Tibial nerve (tissue), 3 donors: ENCODE results near the gene LSM10.

ENCODE experiments used
- CTCF ChIP-seq, 5 experiments: fragments of 200-600 bp in 3 of 5; fragments of 450-650 bp in 2 of 5; sonication (generic) in 3 of 5; IDR thresholded peaks; one replicate each; pipeline ENCODE4 v1.5.1; 2016 to 2019; ENCODE audit warnings: antibody characterized with exemption in 5 of 5, mild to moderate bottlenecking in 3 of 5, moderate library complexity in 2 of 5
- POLR2A ChIP-seq, 2 donors: fragments of 450-650 bp; IDR thresholded peaks; one replicate each; pipeline ENCODE4 v1.6.1; 2017; ENCODE audit warnings: antibody characterized with exemption in 2 of 2, mild to moderate bottlenecking in 2 of 2, moderate library complexity in 2 of 2

- TF ChIP-seq CTCF (IDR thresholded peaks at IDR 0.05), result no peak
- TF ChIP-seq POLR2A (IDR thresholded peaks at IDR 0.05), result no peak
Observed at GRCh38 chr1:36383240-36383639, 14.5 kb downstream of the LSM10 start.
